SK-N-MC (cell line): ENCODE results near the gene PRELP.
"Not testable (repeated sequence)": the region's sequence is repeated elsewhere in the genome, so short reads cannot be mapped to it uniquely, and the experiment has no call there.

Source experiments
- DNase-seq: peaks from one replicate; pipeline ENCODE4 v3.0.0-alpha.2; 2011; ENCODE audit warnings: low read depth, low spot score
- H3K27ac ChIP-seq: fragments of 200-600 bp; sonication (generic); 2 replicates; pipeline ENCODE4 v1.5.1; 2016; ENCODE audit warnings: mixed run types
- H3K36me3 ChIP-seq: fragments of 200-600 bp; sonication (generic); 2 replicates; pipeline ENCODE4 v1.6.1; 2017; ENCODE audit warnings: antibody characterized with exemption, low read length, mixed read lengths; ENCODE audit not compliant: insufficient read depth
- H3K4me3 ChIP-seq: fragments of 200-600 bp; sonication (generic); 2 replicates; pipeline ENCODE4 v1.5.1; 2016
- H3K9ac ChIP-seq: fragments of 200-600 bp; sonication (generic); 2 replicates; pipeline ENCODE4 v1.8.0; 2017; ENCODE audit warnings: mixed run types, mixed read lengths; ENCODE audit not compliant: insufficient read length
- H3K9me3 ChIP-seq: fragments of 200-600 bp; sonication (generic); 2 replicates; pipeline ENCODE4 v1.6.1; 2017; ENCODE audit warnings: low read depth, mild to moderate bottlenecking, antibody characterized with exemption, low read length, moderate library complexity, mixed read lengths
- EZH2 ChIP-seq: fragments of 200-600 bp; sonication (generic); IDR thresholded peaks from one replicate; pipeline ENCODE4 v1.6.1; 2017; ENCODE audit warnings: antibody characterized with exemption
- FOXP2 ChIP-seq: optimal IDR thresholded peaks from 2 replicates; pipeline ENCODE3; 2011; ENCODE audit warnings: mild to moderate bottlenecking, moderate library complexity; ENCODE audit not compliant: insufficient read depth; ENCODE audit errors: extremely low read length, control extremely low read depth
- POLR2AphosphoS5 ChIP-seq: IDR thresholded peaks from 2 replicates; pipeline ENCODE4 v1.6.1; 2012; ENCODE audit warnings: mild to moderate bottlenecking, low read depth, low read length, borderline replicate concordance

Gene PRELP

DNA sequence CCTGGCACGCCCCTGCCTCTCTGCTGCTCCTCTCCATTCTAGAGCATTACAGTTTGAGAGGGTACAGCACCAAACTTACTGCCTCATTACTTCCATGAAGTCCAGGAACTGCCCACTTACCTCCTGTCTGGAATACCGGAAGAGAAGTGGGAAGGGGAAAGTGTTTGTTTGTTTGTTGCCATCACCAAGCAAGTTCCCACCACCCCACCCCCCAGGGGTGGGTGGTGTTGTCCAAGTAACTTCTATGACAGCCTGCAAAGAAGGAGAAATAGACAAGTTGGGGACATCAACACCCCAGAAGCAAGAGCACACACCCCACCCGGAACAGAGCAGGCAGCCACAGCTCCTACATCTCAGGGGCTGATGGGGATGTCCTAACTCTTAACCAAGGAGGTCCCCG is 36.3 kb downstream of the PRELP start:
- no peak overlapping the region for H3K9ac ChIP-seq
- H3K36me3 ChIP-seq, result no peaks in the 10 kb centered on the region
- no peak for TF ChIP-seq FOXP2
- no peak for TF ChIP-seq POLR2AphosphoS5
- TF ChIP-seq EZH2, result no peak
- no peak for DNase-seq
- H3K9me3 ChIP-seq, result no peaks in the 10 kb centered on the region
- no peak overlapping the region for H3K4me3 ChIP-seq
- H3K27ac ChIP-seq, result no peak overlapping the region

DNA sequence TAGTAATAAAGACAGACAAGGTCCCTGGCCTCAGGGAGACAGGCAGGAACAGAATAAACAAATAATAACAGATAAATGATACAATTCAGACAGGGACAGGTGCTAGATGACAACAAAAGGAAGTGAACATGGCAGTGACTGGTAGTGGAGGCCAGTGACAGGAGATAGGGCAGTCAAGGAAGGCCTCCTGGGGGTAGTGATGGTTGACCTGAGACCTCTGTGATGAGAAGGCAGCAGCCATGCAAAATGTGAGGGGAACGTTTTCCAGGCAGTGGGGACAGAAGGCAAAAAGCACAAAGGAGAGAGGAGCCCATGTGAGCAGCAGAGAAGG is 36.9 kb downstream of the PRELP start:
- no peaks in the 10 kb centered on the region for H3K36me3 ChIP-seq
- H3K9me3 ChIP-seq, result no peaks in the 10 kb centered on the region
- H3K27ac ChIP-seq, result no peak overlapping the region
- H3K4me3 ChIP-seq, result no peak overlapping the region
- TF ChIP-seq POLR2AphosphoS5 (no peak), EZH2 (no peak), FOXP2 (no peak)
- no peak overlapping the region for H3K9ac ChIP-seq
- no peak for DNase-seq

DNA sequence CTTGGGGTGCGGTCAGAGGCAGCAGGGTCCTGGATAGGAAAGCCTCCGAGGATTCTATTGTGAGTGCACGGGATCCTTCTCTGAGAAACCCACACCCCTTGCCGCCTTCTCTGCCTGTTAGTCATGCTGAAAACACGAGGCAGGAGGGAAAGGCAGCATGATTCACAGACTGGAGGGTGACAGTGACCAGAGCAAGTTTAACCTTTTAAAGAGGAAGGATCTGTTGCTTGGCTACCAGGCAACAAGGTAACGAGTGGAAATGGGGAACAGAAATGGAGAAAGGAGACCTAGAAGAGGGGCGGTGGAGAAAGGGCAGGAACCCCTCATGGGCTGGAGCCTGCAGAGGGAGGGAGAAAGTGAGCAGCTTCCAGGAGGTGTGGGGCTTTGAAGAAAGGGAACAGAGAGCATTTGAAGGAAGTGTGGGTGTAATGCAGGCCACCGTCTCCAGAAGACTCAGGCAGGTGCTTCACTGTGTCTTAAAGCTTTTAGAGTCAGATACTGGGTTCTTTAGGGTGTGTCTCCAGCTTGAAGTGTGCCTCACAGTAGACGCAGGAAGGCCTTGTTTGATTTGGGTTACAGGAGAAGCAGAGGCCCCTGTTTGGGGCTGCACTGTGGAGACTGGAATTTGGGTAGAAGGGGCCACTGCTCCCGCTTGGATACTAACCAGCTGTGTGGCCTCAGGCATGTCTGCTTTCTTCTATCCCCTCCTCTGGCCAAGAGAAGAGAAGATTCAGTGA is 37.4 kb downstream of the PRELP start:
- no peaks in the 10 kb centered on the region for H3K36me3 ChIP-seq
- H3K27ac ChIP-seq, result no peak overlapping the region
- no peaks in the 10 kb centered on the region for H3K9me3 ChIP-seq
- H3K4me3 ChIP-seq, result no peak overlapping the region
- no peak overlapping the region for H3K9ac ChIP-seq
- no peak for DNase-seq
- TF ChIP-seq POLR2AphosphoS5, result no peak
- no peak for TF ChIP-seq FOXP2
- no peak for TF ChIP-seq EZH2

DNA sequence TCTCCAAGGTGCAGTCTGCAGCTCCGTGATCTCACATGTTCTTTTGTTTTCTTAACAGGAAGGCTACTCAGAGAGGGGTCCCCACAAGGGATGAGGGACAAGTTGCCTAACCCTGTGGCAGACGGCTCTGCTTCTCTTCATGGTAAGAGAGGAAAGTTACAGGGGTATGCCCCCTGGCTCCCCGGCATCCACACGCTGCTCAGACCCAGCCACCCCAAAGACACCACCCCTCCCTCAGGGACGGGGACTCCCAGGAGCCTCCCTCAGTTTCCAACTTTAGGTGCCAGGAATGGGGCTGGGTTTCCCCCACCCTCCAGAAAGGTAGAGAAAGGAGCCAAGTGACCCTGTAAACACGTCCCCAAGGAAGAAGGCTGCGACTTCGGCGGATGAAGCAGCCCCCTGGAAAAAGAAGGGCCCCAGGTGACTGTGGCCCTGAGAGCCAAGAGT is 38.0 kb downstream of the PRELP start:
- H3K9me3 ChIP-seq, result no peaks in the 10 kb centered on the region
- DNase-seq, result no peak
- TF ChIP-seq EZH2 (no peak), FOXP2 (no peak)
- H3K4me3 ChIP-seq, result no peak overlapping the region
- H3K36me3 ChIP-seq, result no peaks in the 10 kb centered on the region
- H3K27ac ChIP-seq, result no peak overlapping the region
- no peak overlapping the region for H3K9ac ChIP-seq

DNA sequence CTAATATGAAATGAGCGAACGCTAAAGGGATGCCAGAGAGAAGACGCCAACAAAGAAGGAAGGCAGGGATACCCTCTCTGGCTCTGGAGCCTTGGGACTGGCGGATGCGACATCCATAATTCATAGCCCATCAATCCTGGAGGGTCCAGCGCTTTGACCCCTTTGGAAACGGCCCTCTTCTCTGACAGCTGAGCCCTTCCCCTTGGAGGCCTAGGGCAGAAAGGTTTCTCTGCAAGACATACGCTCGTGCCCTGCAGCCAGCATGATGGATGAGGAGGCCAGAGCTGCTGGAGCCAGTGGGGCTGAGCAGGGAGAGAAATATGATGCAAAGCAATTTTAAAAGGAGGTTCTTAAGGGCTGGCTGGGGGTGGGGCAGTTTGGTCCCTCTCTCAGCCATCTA is 40.6 kb downstream of the PRELP start:
- Histone ChIP-seq H3K9ac (no peak overlapping the region), H3K4me3 (no peak overlapping the region), H3K9me3 (no peaks in the 10 kb centered on the region), H3K36me3 (no peaks in the 10 kb centered on the region), H3K27ac (no peak overlapping the region)
- no peak for DNase-seq
- TF ChIP-seq FOXP2, result no peak
- no peak for TF ChIP-seq POLR2AphosphoS5
- TF ChIP-seq EZH2, result no peak

DNA sequence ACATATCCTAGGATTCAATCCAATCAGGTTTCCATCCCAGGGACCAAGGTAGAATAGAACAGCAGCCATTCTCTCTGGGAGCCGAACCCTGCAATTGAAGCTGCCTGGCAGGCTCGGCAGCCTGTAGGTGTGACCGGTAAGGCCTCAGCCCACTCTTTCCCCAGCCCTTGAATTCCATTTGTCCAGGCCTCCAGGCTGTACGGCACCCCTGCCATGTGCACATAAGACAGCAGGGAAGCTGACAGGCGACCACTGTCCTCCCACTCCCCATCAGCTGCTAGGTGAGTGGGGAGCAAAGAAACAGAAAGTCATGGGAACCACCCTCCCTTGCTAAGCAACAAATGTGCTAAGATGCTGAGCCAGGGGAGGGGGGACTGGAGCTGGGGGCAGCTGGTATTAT is 41.3 kb downstream of the PRELP start:
- Histone ChIP-seq H3K36me3 (no peaks in the 10 kb centered on the region), H3K9ac (no peak overlapping the region), H3K27ac (no peak overlapping the region), H3K4me3 (no peak overlapping the region), H3K9me3 (no peaks in the 10 kb centered on the region)
- TF ChIP-seq POLR2AphosphoS5, result no peak
- TF ChIP-seq FOXP2, result no peak
- no peak for TF ChIP-seq EZH2
- no peak for DNase-seq

DNA sequence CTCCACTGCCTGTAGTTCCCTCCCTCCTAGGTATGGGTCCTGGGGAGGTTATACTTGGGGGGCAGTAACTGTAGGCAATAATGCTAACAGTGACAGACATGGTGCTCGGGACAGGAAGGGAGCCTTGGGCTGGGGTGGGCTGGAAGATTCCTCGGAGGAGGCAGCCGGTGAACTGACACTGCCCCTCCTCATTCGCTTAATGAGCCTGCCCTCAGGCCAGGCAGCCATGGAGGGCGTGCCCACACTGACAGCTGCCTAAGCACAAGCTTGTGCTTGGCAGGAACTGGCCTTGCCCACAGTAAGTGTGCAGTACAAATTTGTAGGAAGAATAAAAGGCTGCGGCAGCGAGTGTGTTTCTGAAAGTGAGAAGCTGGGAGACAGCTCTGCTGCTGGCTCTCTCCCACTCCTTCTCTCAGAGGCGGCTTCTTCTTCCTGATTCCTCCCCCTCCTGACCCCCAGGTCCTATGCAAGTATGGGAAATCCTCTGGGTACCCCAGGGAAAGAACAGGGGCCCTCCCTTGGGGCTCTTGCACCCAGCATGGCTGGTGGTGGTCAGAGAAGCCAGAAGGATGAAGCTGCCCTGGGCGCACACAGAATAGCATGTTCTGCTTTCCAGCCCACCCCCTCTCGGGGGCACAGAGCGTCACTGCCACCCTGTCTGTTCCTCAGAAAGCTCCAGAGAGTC is 42.0 kb downstream of the PRELP start:
- TF ChIP-seq EZH2 (no peak), POLR2AphosphoS5 (no peak), FOXP2 (no peak)
- Histone ChIP-seq H3K27ac (no peak overlapping the region), H3K36me3 (no peaks in the 10 kb centered on the region), H3K9ac (no peak overlapping the region), H3K4me3 (no peak overlapping the region), H3K9me3 (no peaks in the 10 kb centered on the region)
- DNase-seq, result no peak

DNA sequence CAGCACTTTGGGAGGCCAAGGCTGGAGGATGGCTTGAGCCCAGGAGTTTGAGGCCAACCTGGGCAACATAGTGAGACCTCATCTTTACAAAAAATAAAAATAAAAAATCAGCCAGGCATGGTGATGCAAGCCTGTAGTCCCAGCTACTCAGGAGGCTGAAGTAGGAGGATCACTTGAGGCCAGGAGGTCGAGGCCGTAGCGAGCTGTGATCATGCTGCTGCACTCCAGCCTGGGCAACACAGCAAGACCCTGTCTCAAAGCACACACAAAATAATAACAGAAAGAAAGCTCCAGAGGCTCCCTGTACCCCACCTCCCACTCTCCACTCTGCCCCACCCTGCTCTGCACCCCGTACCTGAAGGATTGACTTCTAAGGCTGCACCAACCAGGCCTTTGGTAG is 42.5 kb downstream of the PRELP start:
- DNase-seq, H3K9ac ChIP-seq, H3K27ac ChIP-seq, H3K9me3 ChIP-seq, H3K36me3 ChIP-seq, H3K4me3 ChIP-seq: not testable (repeated sequence)

DNA sequence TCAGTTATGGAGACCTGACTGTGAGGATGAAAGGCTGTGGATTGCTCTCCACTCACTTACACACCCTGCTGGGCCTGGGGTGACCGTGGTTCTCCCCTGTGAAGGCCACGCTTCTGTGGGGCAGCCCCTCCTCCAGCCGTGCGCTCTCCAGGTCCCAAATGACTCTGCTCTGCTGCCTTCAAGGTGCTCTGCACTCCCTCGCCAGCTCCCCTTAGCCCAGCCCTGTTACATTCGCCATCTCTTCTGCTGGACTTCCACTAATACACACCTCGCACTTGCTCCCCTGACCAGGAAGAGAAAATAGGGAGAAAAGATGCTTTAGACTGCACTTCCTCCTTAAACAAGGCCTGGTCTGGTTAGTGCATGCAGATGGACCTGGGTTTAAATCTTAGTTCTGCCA is 42.9 kb downstream of the PRELP start:
- Histone ChIP-seq H3K9me3 (no peaks in the 10 kb centered on the region), H3K9ac (no peak overlapping the region), H3K27ac (no peak overlapping the region), H3K4me3 (no peak overlapping the region), H3K36me3 (no peaks in the 10 kb centered on the region)
- no peak for DNase-seq
- TF ChIP-seq POLR2AphosphoS5, result no peak
- no peak for TF ChIP-seq EZH2
- no peak for TF ChIP-seq FOXP2
